Endodermal cell (in vitro differentiated cells): Measurements from ENCODE around the gene RHEBL1. TPM values are rescaled to one million over a fixed set of nuclear protein-coding genes. Genes with fewer than 3 reads are reported as not detected.

ENCODE experiments used
- DNase-seq: peaks from one replicate; pipeline ENCODE4 v3.0.0-alpha.2; 2017
- H3K27ac ChIP-seq: 2 replicates; pipeline ENCODE4 v1.5.1; 2013; ENCODE audit warnings: mild to moderate bottlenecking, low read depth, low read length, moderate library complexity
- H3K27me3 ChIP-seq: 2 replicates; pipeline ENCODE4 v1.6.1; 2013; ENCODE audit warnings: mild to moderate bottlenecking, low read length, moderate library complexity; ENCODE audit not compliant: insufficient read depth, control insufficient read depth, poor library complexity, severe bottlenecking
- H3K36me3 ChIP-seq: 2 replicates; pipeline ENCODE4 v1.7.0; 2013; ENCODE audit warnings: mild to moderate bottlenecking, low read length, moderate library complexity; ENCODE audit not compliant: control insufficient read depth, insufficient read depth
- H3K4me1 ChIP-seq: one replicate; pipeline ENCODE4 v1.7.0; 2013; ENCODE audit warnings: low read length; ENCODE audit not compliant: control insufficient read depth, insufficient read depth
- H3K4me3 ChIP-seq: 2 replicates; pipeline ENCODE4 v1.5.1; 2013; ENCODE audit warnings: mild to moderate bottlenecking, low read length, moderate library complexity
- H3K9ac ChIP-seq: 2 replicates; pipeline ENCODE4 v1.6.1; 2013; ENCODE audit warnings: mild to moderate bottlenecking, low read length, moderate library complexity; ENCODE audit not compliant: poor library complexity, severe bottlenecking; ENCODE audit errors: extremely low read depth
- H3K9me3 ChIP-seq: 2 replicates; pipeline ENCODE4 v1.6.1; 2013; ENCODE audit warnings: mild to moderate bottlenecking, low read length, moderate library complexity; ENCODE audit not compliant: control insufficient read depth
- H3K27ac Mint-ChIP-seq: 2 replicates; pipeline ENCODE4 v1.8.0; 2020; ENCODE audit warnings: mixed read lengths
- H3K27me3 Mint-ChIP-seq: 2 replicates; pipeline ENCODE4 v1.8.0; 2021; ENCODE audit warnings: mild to moderate bottlenecking, mixed read lengths; ENCODE audit not compliant: insufficient read depth
- H3K36me3 Mint-ChIP-seq: 2 replicates; pipeline ENCODE4 v1.8.0; 2020; ENCODE audit warnings: low read depth, mixed read lengths
- H3K4me1 Mint-ChIP-seq: 2 replicates; pipeline ENCODE4 v1.8.0; 2020; ENCODE audit warnings: mixed read lengths
- H3K4me3 Mint-ChIP-seq: 2 replicates; pipeline ENCODE4 v1.8.0; 2020; ENCODE audit warnings: mild to moderate bottlenecking, moderate library complexity, mixed read lengths
- H3K9me3 Mint-ChIP-seq: 2 replicates; pipeline ENCODE4 v1.8.0; 2020; ENCODE audit warnings: mild to moderate bottlenecking, mixed read lengths
- WGBS, 2 experiments: methylation state at CpG; one replicate each; pipeline versions ENCODE4 v1.1.5 to v1.1.7; 2013; ENCODE audit warnings: missing lambda C conversion rate in 2 of 2, mixed read lengths in 1 of 2; ENCODE audit not compliant: insufficient coverage in 1 of 2, insufficient read length in 1 of 2; 5-methylcytosine and 5-hydroxymethylcytosine counted together
- total RNA-seq, 2 donors: library from RNA; stranded (reverse); fragmentation: NEBNext Ultra II Directional in 1 of 2; extraction: Animal tissue kit (Norgen Biotek cat#: 25700) in 1 of 2; gene quantifications; 2 replicates in 1 of 2; 3 replicates in 1 of 2; pipeline ENCODE4 v1.2.1, GENCODE V29; 2021
- TF ChIP-seq, protein P1 (sequence below): fragments of 200-600 bp; sonication (generic); conservative IDR thresholded peaks from 2 replicates; pipeline ENCODE4 v1.5.0; 2021; ENCODE audit warnings: antibody characterized with exemption, mild to moderate bottlenecking

RHEBL1 gene
- total RNA-seq, 2 donors from 2014 or later, result 2.5 to 3.2 TPM

DNA sequence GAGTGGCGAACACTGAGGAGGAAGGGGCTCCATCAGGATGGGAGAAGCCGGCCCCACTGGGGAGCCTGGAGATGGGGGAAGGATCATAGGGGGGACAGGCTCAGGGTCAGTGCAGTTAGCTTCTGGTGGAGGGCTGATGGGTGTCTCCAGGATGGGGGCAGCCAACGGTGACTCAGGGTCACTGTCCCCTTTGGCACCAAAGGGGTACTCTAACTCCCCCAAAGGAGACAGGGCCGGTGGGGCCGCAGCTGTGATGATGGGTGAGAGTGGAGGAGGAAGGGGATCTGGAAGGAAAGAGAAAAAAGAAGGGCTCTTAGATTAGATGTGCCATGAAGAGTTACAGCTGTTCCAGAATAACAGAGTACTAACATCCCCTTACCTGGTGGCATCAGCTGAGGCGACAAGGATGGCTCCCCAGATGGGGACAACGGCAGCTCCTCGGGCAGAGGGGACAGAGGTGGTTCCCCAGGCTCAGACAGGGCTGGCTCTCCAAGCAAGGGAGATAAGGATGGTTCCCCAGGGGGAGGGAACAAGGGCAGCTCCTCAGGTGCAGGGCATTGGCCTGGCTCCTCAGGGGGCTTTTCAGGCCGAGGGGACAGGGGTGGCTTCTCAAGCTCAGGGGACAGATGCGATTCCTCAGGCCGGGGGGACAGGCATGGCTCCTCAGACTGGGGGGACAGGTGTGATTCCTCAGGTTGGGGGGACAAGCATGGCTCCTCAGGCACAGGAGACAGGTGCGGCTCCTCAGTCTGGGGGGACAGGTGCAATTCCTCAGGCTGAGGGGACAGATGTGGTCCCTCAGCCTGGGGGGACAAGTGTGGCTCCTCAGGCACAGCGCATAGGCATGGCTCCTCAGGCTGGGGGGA, 19.0 kb downstream of the RHEBL1 start:
- H3K9me3 ChIP-seq, result no peaks in the 10 kb centered on the region
- H3K27ac ChIP-seq, result no peak overlapping the region
- TF ChIP-seq, protein P1, sequence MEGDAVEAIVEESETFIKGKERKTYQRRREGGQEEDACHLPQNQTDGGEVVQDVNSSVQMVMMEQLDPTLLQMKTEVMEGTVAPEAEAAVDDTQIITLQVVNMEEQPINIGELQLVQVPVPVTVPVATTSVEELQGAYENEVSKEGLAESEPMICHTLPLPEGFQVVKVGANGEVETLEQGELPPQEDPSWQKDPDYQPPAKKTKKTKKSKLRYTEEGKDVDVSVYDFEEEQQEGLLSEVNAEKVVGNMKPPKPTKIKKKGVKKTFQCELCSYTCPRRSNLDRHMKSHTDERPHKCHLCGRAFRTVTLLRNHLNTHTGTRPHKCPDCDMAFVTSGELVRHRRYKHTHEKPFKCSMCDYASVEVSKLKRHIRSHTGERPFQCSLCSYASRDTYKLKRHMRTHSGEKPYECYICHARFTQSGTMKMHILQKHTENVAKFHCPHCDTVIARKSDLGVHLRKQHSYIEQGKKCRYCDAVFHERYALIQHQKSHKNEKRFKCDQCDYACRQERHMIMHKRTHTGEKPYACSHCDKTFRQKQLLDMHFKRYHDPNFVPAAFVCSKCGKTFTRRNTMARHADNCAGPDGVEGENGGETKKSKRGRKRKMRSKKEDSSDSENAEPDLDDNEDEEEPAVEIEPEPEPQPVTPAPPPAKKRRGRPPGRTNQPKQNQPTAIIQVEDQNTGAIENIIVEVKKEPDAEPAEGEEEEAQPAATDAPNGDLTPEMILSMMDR, result no peak
- 95 to 96% methylated on average over 8 to 13 of the region's 13 CpGs for WGBS, 2 experiments
- Mint-ChIP-seq H3K36me3 (peaks cover 92% of the 10 kb centered on the region), H3K4me1 (peaks cover 4% of the 10 kb centered on the region), H3K4me3 (no peak overlapping the region), H3K27me3 (no peaks in the 10 kb centered on the region), H3K27ac (no peak overlapping the region), H3K9me3 (no peaks in the 10 kb centered on the region)
- no peak overlapping the region for H3K9ac ChIP-seq
- H3K36me3 ChIP-seq, result peaks cover 97% of the 10 kb centered on the region
- H3K27me3 ChIP-seq, result no peaks in the 10 kb centered on the region
- no peak for DNase-seq
- no peaks in the 10 kb centered on the region for H3K4me1 ChIP-seq
- H3K4me3 ChIP-seq, result no peak overlapping the region

DNA sequence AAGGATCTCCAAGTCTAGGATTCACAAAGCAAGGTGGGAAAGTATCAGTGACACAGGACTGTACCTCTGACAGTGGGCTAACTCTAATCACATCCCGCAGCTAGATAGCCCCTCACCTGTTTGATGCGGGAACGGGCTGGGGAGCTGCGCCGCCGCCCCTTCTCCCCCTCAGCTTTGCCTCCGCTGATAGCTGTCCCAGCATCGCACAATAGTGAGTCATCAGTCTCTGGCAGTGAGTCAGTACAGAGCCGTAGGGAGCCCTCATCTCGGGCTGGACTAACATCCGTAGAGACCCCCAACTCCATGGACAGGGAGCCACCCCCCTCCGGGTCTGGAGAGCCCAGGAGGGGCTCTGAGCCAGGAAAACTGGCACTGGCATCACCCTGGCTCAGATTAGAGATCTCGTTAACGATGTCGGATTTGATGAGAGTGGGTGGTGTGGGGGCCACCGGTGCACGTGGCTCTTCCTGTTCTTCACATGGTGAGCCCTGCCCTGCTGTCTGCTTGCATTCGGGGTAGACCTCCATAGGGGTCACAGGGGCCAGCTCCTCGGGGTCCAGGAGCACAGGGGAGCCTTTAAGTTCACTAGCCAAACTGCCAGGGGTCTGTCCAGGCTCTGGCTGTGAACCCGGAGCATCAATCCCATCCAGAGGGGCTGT, 20.1 kb downstream of the RHEBL1 start:
- no peak overlapping the region for H3K9ac ChIP-seq
- Mint-ChIP-seq H3K27ac (no peak overlapping the region), H3K4me3 (no peak overlapping the region), H3K27me3 (no peaks in the 10 kb centered on the region), H3K9me3 (no peaks in the 10 kb centered on the region), H3K4me1 (no peaks in the 10 kb centered on the region), H3K36me3 (peaks cover 90% of the 10 kb centered on the region)
- TF ChIP-seq, protein P1, result no peak
- peaks cover 98% of the 10 kb centered on the region for H3K36me3 ChIP-seq
- H3K27ac ChIP-seq, result no peak overlapping the region
- no peak overlapping the region for H3K4me3 ChIP-seq
- no peak for DNase-seq
- H3K9me3 ChIP-seq, result no peaks in the 10 kb centered on the region
- no peaks in the 10 kb centered on the region for H3K4me1 ChIP-seq
- H3K27me3 ChIP-seq, result no peaks in the 10 kb centered on the region
- WGBS, 2 experiments, result 94 to 96% methylated on average over 14 to 20 of the region's 20 CpGs

DNA sequence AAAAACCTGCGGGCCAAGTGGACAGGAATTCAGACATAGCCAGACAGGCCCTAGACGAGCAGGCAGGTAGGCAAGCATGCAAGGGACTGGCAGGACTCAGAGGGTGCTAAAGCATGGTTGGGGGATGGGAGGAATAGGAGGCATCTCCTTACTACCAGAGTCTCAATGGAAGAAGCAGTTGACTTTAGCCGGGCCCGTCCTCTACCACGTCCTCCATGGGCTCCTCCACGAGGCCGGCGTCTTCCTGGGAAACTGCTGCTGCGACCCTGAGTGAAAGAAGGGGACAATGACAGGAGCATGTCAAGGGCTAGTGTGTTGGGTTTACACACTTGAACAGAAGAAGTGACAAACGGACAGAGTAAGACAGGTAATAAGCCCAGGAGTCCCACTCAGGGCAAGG, 20.8 kb downstream of the RHEBL1 start:
- Histone ChIP-seq H3K27ac (no peak overlapping the region), H3K4me3 (no peak overlapping the region), H3K36me3 (peaks cover 96% of the 10 kb centered on the region), H3K4me1 (no peaks in the 10 kb centered on the region), H3K9me3 (no peaks in the 10 kb centered on the region), H3K9ac (no peak overlapping the region), H3K27me3 (no peaks in the 10 kb centered on the region)
- Mint-ChIP-seq H3K36me3 (peaks cover 90% of the 10 kb centered on the region), H3K27me3 (no peaks in the 10 kb centered on the region), H3K27ac (no peak overlapping the region), H3K4me3 (no peak overlapping the region), H3K9me3 (no peaks in the 10 kb centered on the region), H3K4me1 (no peaks in the 10 kb centered on the region)
- no peak for DNase-seq
- TF ChIP-seq, protein P1, result no peak
- WGBS, 2 experiments, result 97 to 98% methylated on average over 9 to 10 of the region's 10 CpGs
